HFF-Myc (cell line): ENCODE data around the gene PIGR.

Experiments used
- DNase-seq: peaks from one replicate; pipeline ENCODE4 v3.0.0-alpha.2; 2011; ENCODE audit warnings: low read depth; ENCODE audit errors: extremely low read depth
- H3K4me3 ChIP-seq: replicated peaks from 2 replicates; pipeline ENCODE4 v1.5.1; 2011; ENCODE audit warnings: low read depth, mild to moderate bottlenecking, control low read depth, low read length
- CTCF ChIP-seq: IDR thresholded peaks from 2 replicates; pipeline ENCODE4 v1.5.1; 2012; ENCODE audit warnings: mild to moderate bottlenecking, low read depth, low read length, control low read depth; ENCODE audit errors: missing control alignments

Gene PIGR

GRCh38 chr1:206953626-206954025 lies 7.4 kb upstream of the PIGR start:
- TF ChIP-seq CTCF, result no peak
- no peak overlapping the region for H3K4me3 ChIP-seq
- DNase-seq, result no peak

GRCh38 chr1:206953126-206953525 lies 6.9 kb upstream of the PIGR start:
- no peak overlapping the region for H3K4me3 ChIP-seq
- TF ChIP-seq CTCF, result no peak
- no peak for DNase-seq

- no peak for DNase-seq
- no peak for TF ChIP-seq CTCF
- H3K4me3 ChIP-seq, result no peak overlapping the region
Measured at GRCh38 chr1:206952171-206952570, 5.9 kb upstream of the PIGR start.

GRCh38 chr1:206951318-206952100 lies 5.2 kb upstream of the PIGR start:
- no peak overlapping the region for H3K4me3 ChIP-seq
- DNase-seq, result no peak
- no peak for TF ChIP-seq CTCF

GRCh38 chr1:206949641-206950040 lies 3.4 kb upstream of the PIGR start:
- TF ChIP-seq CTCF, result no peak
- no peak overlapping the region for H3K4me3 ChIP-seq
- no peak for DNase-seq

- no peak for TF ChIP-seq CTCF
- no peak overlapping the region for H3K4me3 ChIP-seq
- no peak for DNase-seq
Measured at GRCh38 chr1:206949208-206949607, 2.9 kb upstream of the PIGR start.

GRCh38 chr1:206947255-206947654 lies 989 bp upstream of the PIGR start:
- DNase-seq, result no peak
- H3K4me3 ChIP-seq, result no peak overlapping the region
- TF ChIP-seq CTCF, result no peak
